WERI-Rb-1 (cell line): ENCODE data around the gene BFAR.
"Not testable (repeated sequence)": the region's sequence is repeated elsewhere in the genome, so short reads cannot be mapped to it uniquely, and the experiment has no call there.

Source experiments
- DNase-seq: peaks from one replicate; pipeline ENCODE4 v3.0.0-alpha.2; 2020
- H3K27ac ChIP-seq: fragments of 250-450 bp; sonication (Bioruptor Pico); 2 replicates; pipeline ENCODE4 v1.5.1; 2020; ENCODE audit warnings: mild to moderate bottlenecking, moderate library complexity
- H3K27me3 ChIP-seq: fragments of 250-450 bp; sonication (Bioruptor Pico); 2 replicates; pipeline ENCODE4 v1.5.1; 2021; ENCODE audit warnings: mild to moderate bottlenecking, low read depth, moderate library complexity; ENCODE audit not compliant: insufficient read depth, severe bottlenecking
- H3K36me3 ChIP-seq: fragments of 250-450 bp; sonication (Bioruptor Pico); 2 replicates; pipeline ENCODE4 v1.5.1; 2020; ENCODE audit warnings: mild to moderate bottlenecking, moderate library complexity
- H3K4me3 ChIP-seq: 2 replicates; pipeline ENCODE4 v1.5.1; 2011; ENCODE audit warnings: low read depth, mild to moderate bottlenecking, control low read depth, low read length
- H3K9me3 ChIP-seq: fragments of 250-450 bp; sonication (Bioruptor Pico); 2 replicates; pipeline ENCODE4 v1.5.1; 2021; ENCODE audit warnings: mild to moderate bottlenecking, moderate library complexity; ENCODE audit not compliant: severe bottlenecking
- TF ChIP-seq, protein P1 (sequence below): IDR thresholded peaks from 2 replicates; pipeline ENCODE4 v1.5.1; 2011; ENCODE audit warnings: low read depth, mild to moderate bottlenecking, control low read depth, inconsistent platforms, low read length

The BFAR gene

DNA sequence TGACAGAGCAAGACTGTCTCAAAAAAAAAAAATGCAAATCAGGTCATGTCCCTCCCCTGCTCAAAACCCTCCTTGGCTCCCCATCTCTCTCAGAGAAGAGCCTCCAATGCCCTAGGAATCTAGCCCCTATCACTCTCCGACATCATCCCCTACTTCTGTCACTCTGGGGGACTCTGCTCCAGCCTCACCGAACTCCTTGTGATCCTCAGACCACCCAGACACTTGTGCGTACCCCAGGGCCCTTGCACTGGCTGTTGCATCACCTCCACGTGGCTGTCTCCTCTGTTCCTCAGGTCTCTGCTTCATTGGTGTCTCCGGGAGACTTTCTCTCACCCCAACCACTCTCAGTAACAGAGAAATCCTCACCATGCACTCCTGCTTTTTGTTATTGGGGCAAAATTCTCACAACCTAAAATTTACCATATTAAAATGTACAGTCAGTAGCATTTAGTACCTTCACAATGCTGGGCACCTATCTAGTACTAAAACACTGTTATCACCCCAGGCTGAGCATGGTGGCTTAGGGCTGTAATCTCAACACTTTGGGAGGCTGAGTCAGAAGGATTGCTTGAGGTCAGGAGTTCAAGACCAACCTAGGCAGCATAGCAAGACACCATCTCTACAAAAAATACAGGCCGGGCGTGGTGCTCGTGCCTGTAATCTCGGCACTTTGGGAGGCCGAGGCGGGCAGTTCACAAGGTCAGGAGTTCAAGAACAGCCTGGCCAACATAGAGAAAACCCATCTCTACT, 46.2 kb downstream of the BFAR start:
- Histone ChIP-seq H3K4me3 (no peak overlapping the region), H3K9me3 (no peaks in the 10 kb centered on the region), H3K27ac (no peak overlapping the region), H3K36me3 (no peaks in the 10 kb centered on the region), H3K27me3 (no peaks in the 10 kb centered on the region)
- TF ChIP-seq, protein P1, sequence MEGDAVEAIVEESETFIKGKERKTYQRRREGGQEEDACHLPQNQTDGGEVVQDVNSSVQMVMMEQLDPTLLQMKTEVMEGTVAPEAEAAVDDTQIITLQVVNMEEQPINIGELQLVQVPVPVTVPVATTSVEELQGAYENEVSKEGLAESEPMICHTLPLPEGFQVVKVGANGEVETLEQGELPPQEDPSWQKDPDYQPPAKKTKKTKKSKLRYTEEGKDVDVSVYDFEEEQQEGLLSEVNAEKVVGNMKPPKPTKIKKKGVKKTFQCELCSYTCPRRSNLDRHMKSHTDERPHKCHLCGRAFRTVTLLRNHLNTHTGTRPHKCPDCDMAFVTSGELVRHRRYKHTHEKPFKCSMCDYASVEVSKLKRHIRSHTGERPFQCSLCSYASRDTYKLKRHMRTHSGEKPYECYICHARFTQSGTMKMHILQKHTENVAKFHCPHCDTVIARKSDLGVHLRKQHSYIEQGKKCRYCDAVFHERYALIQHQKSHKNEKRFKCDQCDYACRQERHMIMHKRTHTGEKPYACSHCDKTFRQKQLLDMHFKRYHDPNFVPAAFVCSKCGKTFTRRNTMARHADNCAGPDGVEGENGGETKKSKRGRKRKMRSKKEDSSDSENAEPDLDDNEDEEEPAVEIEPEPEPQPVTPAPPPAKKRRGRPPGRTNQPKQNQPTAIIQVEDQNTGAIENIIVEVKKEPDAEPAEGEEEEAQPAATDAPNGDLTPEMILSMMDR = no peak
- DNase-seq = no peak

DNA sequence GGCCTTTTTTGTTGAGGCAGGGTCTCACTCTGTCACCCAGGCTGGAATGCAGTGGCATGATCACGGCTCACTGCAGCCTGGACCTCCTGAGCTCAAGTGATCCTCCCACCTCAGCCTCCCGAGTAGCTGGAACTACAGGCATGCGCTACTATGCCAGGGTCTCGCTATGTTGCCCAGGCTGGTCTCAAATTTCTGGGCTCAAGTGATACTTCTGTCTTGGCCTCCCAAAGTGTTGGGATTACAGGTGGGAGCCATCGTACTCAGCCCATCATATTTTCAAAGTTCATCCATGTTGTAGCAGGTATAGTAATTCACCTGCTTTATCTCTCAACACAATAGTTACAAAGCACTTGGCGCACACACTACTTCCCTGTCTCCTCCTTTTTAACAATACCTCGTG, 47.6 kb downstream of the BFAR start:
- H3K27ac ChIP-seq, DNase-seq, H3K36me3 ChIP-seq, H3K27me3 ChIP-seq, H3K9me3 ChIP-seq, H3K4me3 ChIP-seq: not testable (repeated sequence)

DNA sequence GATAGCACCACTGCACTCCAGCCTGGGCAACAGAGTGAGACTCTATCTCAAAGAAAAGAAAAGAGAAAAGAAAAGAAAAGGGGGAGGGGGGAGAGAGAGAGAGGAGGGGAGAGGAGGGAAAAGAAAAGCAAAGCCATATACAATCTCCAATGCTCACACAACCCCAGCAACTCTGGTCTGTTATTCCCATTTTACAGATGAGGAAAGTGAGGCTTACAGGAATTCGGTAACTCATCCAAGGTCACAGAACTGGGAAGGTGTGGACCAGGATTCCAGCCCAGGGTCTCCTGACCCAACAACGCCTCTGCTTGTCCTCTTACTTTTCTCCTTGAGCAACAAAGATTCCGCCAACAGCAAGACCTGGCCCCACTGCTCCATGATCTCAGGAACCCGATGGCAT, 48.4 kb downstream of the BFAR start:
- Histone ChIP-seq H3K27me3 (no peaks in the 10 kb centered on the region), H3K4me3 (no peak overlapping the region), H3K27ac (no peak overlapping the region), H3K36me3 (no peaks in the 10 kb centered on the region), H3K9me3 (no peaks in the 10 kb centered on the region)
- no peak for DNase-seq
- TF ChIP-seq, protein P1 = no peak

DNA sequence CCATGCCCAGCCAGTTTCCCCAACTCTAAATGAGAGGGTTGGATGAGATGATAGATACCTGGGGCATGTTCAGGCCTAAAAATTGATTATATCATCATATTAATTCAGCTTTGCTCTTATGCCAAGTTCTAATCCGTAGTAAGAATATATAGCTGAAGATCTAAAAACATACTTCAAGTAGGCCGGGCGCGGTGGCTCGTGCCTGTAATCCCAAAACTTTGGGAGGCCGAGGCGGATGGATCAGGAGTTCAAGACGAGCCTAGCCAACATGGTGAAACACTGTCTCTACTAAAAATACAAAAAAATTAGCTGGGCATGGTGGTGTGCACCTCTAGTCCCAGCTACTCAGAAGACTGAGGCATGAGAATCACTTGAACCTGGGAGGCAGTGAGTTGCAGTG, 49.4 kb downstream of the BFAR start:
- no peaks in the 10 kb centered on the region for H3K9me3 ChIP-seq
- H3K36me3 ChIP-seq = no peaks in the 10 kb centered on the region
- no peak for DNase-seq
- no peak overlapping the region for H3K4me3 ChIP-seq
- TF ChIP-seq, protein P1 = no peak
- no peak overlapping the region for H3K27ac ChIP-seq
- H3K27me3 ChIP-seq = no peaks in the 10 kb centered on the region

DNA sequence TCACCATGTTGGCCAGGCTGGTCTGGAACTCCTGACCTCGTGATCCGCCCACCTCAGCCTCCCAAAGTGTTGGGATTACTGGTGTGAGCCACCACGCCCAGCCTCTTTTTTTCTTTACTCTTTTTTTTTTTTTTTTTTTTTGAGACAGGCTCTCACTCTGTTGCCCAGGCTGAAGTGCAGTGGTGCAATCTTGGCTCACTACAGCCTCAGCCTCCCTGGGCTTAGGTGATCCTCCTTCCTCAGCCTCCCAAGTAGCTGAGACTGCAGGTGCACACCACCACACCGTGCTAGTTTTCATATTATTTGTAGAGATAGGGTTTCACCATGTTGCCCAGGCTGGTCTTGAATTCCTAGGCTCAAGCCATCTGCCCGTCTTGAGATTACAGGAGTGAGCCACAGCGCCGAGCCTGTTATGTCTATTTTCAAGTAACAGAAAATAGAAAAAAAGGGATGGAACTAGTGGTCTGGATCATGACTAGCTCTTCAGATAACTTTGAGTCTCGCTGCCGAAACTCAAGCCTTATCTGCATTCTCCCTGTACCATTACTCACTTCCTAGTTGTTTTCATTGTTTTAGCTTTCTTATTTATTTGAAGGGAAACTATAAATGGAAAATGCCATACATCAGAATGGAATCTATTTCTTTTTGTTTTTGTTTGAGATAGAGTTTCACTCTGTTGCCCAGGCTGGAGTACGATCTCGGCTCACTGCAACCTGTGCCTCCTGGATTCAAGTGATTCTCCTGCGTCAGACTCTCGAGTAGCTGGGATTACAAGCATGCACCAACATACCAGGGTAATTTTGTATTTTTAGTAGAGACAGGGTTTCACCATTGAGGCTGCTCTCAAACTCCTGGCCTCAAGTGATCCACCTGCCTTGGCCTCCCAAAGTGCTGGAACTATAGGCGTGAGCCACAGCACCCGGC, 53.4 kb downstream of the BFAR start:
- DNase-seq, H3K27me3 ChIP-seq, H3K9me3 ChIP-seq, H3K27ac ChIP-seq, H3K4me3 ChIP-seq, H3K36me3 ChIP-seq: not testable (repeated sequence)

DNA sequence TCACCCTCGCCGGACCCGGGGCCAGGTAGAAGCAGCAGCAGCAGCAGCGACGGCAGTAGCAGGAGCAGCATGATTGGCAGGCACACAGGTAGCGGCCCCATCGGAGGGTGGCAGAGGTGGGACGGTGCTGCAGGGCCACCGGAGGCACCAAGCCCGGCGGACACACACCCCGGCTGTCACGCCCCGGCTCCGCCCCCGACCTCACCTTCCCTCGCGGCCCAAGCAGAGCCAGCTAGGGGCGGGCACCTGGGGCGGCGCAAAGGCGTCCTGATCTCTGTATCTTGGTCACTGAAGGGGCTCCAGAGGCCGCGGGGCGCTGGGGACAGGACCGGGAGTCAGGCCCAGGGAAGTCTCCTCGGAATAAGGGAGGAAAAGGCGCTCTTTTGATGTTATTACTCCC, 61.4 kb downstream of the BFAR start, which contains the start of gene PLA2G10:
TSS of gene PLA2G10 (minus strand) at position 180 of the 400 bp plus-strand sequence. CDS start at position 101, 79 bp downstream.
- not testable (repeated sequence) for H3K27ac ChIP-seq, H3K4me3 ChIP-seq, H3K9me3 ChIP-seq, DNase-seq, H3K27me3 ChIP-seq, H3K36me3 ChIP-seq

DNA sequence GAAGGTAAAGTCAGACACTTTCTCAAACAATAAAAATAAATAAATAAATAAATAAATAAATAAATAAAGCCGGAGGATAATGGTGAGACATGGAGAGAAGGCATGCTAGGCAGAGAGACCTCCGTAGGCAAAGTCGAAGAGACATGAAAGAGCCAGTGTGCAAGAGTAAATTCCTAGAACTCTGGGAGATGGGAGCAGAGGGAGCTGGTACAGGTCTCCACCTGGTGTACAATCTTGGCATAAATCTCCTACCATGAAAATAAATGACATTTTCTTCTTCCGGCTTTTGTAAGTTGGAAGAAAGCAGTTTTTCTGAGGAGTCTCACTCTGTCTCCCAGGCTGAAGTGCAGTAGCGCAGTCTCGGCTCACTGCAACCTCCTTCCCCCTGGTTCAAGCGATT, 69.1 kb downstream of the BFAR start:
- not testable (repeated sequence) for H3K9me3 ChIP-seq, DNase-seq, H3K4me3 ChIP-seq, H3K36me3 ChIP-seq, H3K27me3 ChIP-seq, H3K27ac ChIP-seq

DNA sequence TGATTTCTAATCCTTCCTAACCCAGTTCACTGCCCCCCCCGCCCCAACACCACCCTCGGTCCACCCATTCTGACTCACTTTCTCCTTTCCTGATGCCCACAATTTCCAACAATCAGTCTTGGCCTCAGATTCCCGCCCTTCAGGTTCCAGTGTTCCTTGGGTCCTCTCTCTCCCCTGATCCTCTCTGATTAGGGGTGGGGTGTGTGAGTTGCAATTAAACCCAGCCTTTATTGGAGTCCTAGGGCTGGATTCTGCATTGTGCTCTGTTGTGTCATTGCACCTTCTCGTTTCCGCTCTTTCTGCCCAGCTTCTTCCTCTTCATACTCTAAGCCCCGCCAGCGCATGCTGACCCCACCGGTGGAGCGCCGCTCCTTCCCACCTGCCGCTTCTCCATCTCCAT, 69.9 kb downstream of the BFAR start:
- H3K27ac ChIP-seq = not testable (repeated sequence)

DNA sequence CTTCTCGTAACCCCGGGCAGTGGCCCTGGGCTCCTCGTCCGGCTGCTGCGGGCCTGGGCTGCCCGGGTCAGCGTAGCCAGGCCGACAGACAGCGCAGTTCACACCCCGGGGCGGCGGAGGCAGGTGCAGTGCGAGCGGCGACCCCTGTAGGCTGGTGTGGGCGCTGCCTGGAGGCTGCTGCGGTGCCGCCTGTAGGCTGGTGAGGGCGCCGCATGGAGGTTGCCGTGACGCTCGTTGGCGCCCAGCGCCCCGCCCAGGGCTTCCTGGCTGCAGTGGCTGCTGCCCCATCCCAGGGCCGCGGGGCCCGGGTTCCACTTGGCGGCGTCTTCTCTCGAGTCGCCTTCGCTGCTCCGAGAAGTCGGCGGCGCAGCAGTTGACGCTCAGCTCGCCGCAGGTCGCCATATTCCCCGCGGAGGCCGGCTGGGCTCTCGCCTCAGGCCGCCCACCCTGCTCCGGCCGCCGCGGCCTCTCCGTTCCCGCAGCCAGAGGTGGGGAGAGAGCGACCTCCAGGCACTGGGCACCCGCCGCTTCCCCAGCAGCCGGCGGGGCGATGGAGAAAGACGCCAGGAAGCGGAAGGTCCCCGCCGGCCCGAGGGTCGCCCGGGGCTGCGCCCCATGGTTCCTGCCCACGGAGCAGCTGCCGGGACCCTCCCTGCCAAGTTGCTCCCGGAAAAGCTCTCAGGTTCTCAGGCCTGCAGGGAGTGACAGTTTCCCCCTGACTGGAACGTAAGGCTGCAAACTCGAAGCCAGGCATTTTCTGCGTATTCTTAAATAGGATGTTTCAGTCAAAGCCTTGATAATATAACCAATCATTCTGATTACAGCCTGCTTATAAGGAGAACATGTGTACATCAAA, 70.6 kb downstream of the BFAR start, which contains the start of gene NPIPA3:
TSS of gene NPIPA3 (plus strand) at position 256 of the 856 bp plus-strand sequence. CDS start 5,533 bp downstream, outside the sequence.
- not testable (repeated sequence) for H3K9me3 ChIP-seq, H3K4me3 ChIP-seq, DNase-seq

More for the DNA sequence above, 69.9 kb downstream of the BFAR start:
- not testable (repeated sequence) for H3K36me3 ChIP-seq, H3K9me3 ChIP-seq, H3K4me3 ChIP-seq, H3K27me3 ChIP-seq, DNase-seq

More for the DNA sequence above, 70.6 kb downstream of the BFAR start, which contains the start of gene NPIPA3:
- H3K27me3 ChIP-seq, H3K27ac ChIP-seq, H3K36me3 ChIP-seq: not testable (repeated sequence)
